BE2C (cell line): Measurements from ENCODE around the gene TUSC2.

Experiments used
- DNase-seq: peaks from one replicate; pipeline ENCODE4 v3.0.0-alpha.2; 2020
- H3K27me3 ChIP-seq: fragments of 250-450 bp; sonication (Bioruptor Pico); 2 replicates; pipeline ENCODE4 v1.5.1; 2020; ENCODE audit warnings: mild to moderate bottlenecking
- H3K36me3 ChIP-seq: fragments of 250-450 bp; sonication (Bioruptor Pico); 2 replicates; pipeline ENCODE4 v1.5.1; 2020; ENCODE audit warnings: mild to moderate bottlenecking
- H3K4me1 ChIP-seq: fragments of 250-450 bp; sonication (Bioruptor Pico); 2 replicates; pipeline ENCODE4 v1.5.1; 2020
- H3K4me3 ChIP-seq: 2 replicates; pipeline ENCODE4 v1.5.1; 2011; ENCODE audit warnings: low read depth, low read length
- H3K9me3 ChIP-seq: fragments of 250-450 bp; sonication (Bioruptor Pico); 2 replicates; pipeline ENCODE4 v1.5.1; 2020
- CTCF ChIP-seq: IDR thresholded peaks from 2 replicates; pipeline ENCODE4 v1.5.1; 2012; ENCODE audit warnings: mild to moderate bottlenecking, low read depth, low read length

Gene TUSC2

GRCh38 chr3:50371133-50371685 lies 43.2 kb upstream of the TUSC2 start:
- Histone ChIP-seq H3K4me1 (peaks cover 28% of the 10 kb centered on the region), H3K36me3 (peaks cover 7% of the 10 kb centered on the region; the same call in 1 of the 2 replicates), H3K4me3 (no peak overlapping the region), H3K27me3 (no peaks in the 10 kb centered on the region), H3K9me3 (no peaks in the 10 kb centered on the region)
- TF ChIP-seq CTCF = no peak
- no peak for DNase-seq

- no peaks in the 10 kb centered on the region for H3K9me3 ChIP-seq
- peak; percentile 46 for TF ChIP-seq CTCF
- H3K4me3 ChIP-seq = no peak overlapping the region
- peaks cover 28% of the 10 kb centered on the region for H3K4me1 ChIP-seq
- peaks cover 2% of the 10 kb centered on the region; the same call in 1 of the 2 replicates for H3K36me3 ChIP-seq
- no peaks in the 10 kb centered on the region for H3K27me3 ChIP-seq
- DNase-seq = peak; percentile 63
Observed at GRCh38 chr3:50370594-50370993, 42.6 kb upstream of the TUSC2 start.

- Histone ChIP-seq H3K27me3 (no peaks in the 10 kb centered on the region), H3K9me3 (no peaks in the 10 kb centered on the region), H3K36me3 (peaks cover 5% of the 10 kb centered on the region; the same call in 1 of the 2 replicates), H3K4me1 (peaks cover 28% of the 10 kb centered on the region), H3K4me3 (no peak overlapping the region)
- TF ChIP-seq CTCF = no peak
- DNase-seq = no peak
Observed at GRCh38 chr3:50369012-50369670, 41.1 kb upstream of the TUSC2 start.

- TF ChIP-seq CTCF = no peak
- H3K9me3 ChIP-seq = no peaks in the 10 kb centered on the region
- H3K27me3 ChIP-seq = no peaks in the 10 kb centered on the region
- H3K4me1 ChIP-seq = peaks cover 5% of the 10 kb centered on the region
- DNase-seq = no peak
- H3K4me3 ChIP-seq = no peak overlapping the region
- H3K36me3 ChIP-seq = peaks cover 4% of the 10 kb centered on the region; the same call in 1 of the 2 replicates
Observed at GRCh38 chr3:50365842-50366220, 37.8 kb upstream of the TUSC2 start.

GRCh38 chr3:50365080-50365841 lies 37.2 kb upstream of the TUSC2 start:
- H3K36me3 ChIP-seq = peaks cover 3% of the 10 kb centered on the region; the same call in 1 of the 2 replicates
- peak; percentile 40 for DNase-seq
- no peaks in the 10 kb centered on the region for H3K27me3 ChIP-seq
- H3K9me3 ChIP-seq = no peaks in the 10 kb centered on the region
- H3K4me1 ChIP-seq = no peaks in the 10 kb centered on the region; the same call in 1 of the 2 replicates
- TF ChIP-seq CTCF = no peak
- H3K4me3 ChIP-seq = no peak overlapping the region
